Erythroblast (primary cell): ENCODE data around the gene SERPINH1.

ENCODE experiments used
- DNase-seq, 2 experiments: peaks; one replicate each; lab custom pipeline; 2025; lab: John Stamatoyannopoulos, UW
- GATA1 ChIP-seq: IDR thresholded peaks from 2 replicates; pipeline ENCODE4 v1.6.1; 2011; ENCODE audit warnings: low read depth, mild to moderate bottlenecking, control low read depth, low read length, moderate library complexity
- POLR2A ChIP-seq: IDR thresholded peaks from 2 replicates; pipeline ENCODE4 v1.6.1; 2011; ENCODE audit warnings: mild to moderate bottlenecking, low read length

The SERPINH1 gene

DNA sequence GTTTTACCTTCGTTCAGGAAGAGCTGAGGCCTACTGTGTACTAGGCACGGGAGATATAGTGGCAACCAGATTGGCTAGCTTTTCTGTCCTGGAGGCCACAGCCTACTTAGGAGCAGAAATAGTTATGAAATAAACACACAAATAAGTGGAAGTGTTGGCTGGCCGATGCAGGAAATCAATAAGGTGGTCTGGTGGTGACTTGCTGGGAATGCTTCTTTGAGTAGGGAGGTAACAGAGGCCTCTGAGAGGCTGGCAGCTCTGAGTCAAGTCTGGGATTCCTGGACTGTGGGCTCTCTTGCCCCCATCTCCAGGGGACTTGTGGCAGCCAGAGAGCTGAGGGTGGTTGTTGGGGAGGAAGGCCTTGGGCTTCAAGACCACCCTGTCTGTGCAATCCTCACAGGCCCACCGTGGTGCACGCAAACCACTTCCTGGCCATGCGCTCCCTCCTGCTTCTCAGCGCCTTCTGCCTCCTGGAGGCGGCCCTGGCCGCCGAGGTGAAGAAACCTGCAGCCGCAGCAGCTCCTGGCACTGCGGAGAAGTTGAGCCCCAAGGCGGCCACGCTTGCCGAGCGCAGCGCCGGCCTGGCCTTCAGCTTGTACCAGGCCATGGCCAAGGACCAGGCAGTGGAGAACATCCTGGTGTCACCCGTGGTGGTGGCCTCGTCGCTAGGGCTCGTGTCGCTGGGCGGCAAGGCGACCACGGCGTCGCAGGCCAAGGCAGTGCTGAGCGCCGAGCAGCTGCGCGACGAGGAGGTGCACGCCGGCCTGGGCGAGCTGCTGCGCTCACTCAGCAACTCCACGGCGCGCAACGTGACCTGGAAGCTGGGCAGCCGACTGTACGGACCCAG, 4.1 kb downstream of the SERPINH1 start:
- TF ChIP-seq GATA1 (no peak), POLR2A (no peak)

GRCh38 chr11:75566763-75567279, 4.8 kb downstream of the SERPINH1 start:
- TF ChIP-seq GATA1, result no peak
- TF ChIP-seq POLR2A, result no peak
- DNase-seq, result no peak

More for the DNA sequence above, 4.1 kb downstream of the SERPINH1 start:
- DNase-seq, result no peak

GRCh38 chr11:75567971-75568370, 5.9 kb downstream of the SERPINH1 start:
- DNase-seq, result no peak
- TF ChIP-seq POLR2A (no peak), GATA1 (no peak)

DNA sequence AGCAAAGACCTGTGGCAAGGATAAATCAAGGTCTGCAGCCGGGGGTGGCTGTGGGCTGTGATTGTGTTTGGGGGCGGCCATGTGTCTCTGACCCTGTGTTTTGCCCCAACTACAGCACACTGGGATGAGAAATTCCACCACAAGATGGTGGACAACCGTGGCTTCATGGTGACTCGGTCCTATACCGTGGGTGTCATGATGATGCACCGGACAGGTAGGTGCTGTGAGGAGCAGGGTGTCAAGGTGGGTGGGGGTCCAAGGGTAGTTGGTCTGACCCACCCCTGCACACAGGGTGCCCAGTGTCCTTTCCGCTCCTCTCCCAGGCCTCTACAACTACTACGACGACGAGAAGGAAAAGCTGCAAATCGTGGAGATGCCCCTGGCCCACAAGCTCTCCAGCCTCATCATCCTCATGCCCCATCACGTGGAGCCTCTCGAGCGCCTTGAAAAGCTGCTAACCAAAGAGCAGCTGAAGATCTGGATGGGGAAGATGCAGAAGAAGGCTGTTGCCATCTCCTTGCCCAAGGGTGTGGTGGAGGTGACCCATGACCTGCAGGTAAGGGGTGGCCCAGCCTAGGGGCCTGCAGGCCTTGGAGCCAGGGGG, 6.7 kb downstream of the SERPINH1 start:
- TF ChIP-seq GATA1 (no peak), POLR2A (no peak)
- DNase-seq, result no peak

GRCh38 chr11:75570559-75571139, 8.6 kb downstream of the SERPINH1 start:
- TF ChIP-seq GATA1 (no peak), POLR2A (no peak)
- DNase-seq, result no peak

GRCh38 chr11:75571625-75572024, 9.6 kb downstream of the SERPINH1 start:
- no peak for DNase-seq
- no peak for TF ChIP-seq POLR2A
- no peak for TF ChIP-seq GATA1

DNA sequence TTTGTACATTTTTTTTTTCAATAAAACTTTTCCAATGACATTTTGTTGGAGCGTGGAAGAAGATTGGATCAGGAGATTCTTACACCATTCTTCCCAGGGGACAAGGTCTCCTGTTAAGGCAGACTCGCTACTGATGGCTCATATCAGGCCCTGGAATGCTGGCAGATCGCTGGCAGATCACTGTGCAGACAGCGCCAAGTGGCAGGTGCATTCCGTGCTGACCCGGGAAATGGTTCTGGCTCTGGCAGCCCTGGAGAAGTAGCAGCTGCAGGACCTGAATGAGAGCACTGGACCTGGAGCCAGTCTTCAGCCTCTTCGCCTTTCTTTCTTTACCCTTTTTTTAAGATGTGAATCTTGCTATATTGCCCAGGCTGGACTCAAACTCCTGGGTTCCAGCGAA, 10.7 kb downstream of the SERPINH1 start:
- no peak for DNase-seq
- no peak for TF ChIP-seq POLR2A
- no peak for TF ChIP-seq GATA1

- no peak for DNase-seq
- TF ChIP-seq POLR2A (peak; percentile 11), GATA1 (no peak)
Observed at GRCh38 chr11:75574698-75575602, 12.9 kb downstream of the SERPINH1 start.

DNA sequence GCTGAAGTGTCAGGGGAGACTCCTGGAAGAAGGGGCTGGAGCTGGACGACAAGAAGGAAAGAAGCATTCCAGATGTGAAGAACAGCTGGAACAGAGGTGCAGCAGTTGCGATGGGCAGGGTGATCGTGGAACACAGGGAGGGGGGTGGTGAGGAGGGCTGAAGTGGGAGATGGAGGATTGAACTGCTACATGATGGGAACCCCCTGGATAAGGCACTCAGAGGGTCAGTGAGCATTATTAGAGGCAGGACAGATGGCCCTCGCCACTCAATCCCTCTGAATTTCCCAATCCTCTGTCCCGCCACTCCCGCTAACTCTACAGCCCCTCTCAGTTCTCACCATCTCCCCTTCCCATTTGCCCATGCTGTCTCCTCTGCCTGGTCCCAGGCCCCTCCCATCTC, 14.0 kb downstream of the SERPINH1 start:
- DNase-seq, result no peak
- TF ChIP-seq GATA1, result no peak
- TF ChIP-seq POLR2A, result no peak

DNA sequence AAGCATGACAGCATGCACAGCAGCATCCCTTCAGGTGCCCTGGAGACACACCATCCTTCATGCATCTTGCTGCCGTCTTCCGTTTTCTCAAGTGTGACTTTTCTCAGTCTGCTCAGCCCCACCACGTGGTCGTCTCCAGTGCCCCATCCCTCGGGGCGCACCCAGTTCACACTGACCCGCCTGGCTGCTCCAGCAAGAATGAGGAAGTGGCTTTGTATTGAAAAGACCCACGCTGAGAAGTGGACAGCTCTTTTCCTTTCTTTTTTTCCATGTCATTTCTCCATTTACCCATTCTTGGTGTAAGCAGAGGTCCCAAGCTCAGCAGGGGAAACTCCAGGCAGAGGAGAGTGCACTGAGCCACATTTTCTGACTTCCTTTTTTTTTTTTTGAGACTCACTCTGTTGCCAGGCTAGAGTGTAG, 14.5 kb downstream of the SERPINH1 start:
- DNase-seq, result peak; percentile 61 to 69
- no peak for TF ChIP-seq POLR2A

DNA sequence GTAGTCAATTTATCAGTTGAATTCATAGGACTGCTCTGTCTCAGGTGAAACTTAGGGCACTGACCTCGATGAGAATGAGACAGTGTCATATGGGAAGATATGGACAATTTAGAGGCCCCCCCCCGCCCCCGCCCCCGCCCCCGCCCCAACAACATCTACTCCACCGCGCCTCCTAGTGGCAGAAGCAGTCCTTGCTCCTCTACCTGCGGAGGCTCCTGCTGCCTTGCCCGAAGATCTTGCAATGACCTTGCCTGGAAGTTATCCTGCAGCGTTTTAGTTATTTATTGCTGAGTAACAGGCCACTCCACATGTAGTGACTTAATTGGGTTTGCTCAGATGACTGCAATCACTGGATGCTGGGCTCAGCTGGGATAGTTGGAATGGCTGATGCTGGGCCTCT, 15.2 kb downstream of the SERPINH1 start:
- DNase-seq, result peak; percentile 62 to 75

DNA sequence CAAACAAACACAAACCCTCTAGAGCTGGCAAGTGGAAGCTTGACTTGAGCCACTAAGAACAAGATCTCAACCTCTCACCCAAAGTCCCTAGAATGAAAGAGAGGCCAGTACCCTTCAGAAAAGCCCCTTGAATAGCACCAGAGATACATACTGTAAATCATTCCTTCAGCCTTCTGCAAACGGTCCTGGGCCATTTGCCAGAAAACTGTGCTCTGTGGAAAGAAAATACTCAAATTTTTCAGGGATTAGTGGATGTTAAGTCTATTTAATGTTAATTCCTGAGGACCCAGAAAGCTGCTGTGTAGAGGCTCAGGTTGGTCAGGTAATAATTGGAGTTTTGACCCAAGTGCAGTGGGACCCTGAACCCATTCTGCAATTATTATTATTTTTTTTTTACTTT, 16.9 kb downstream of the SERPINH1 start:
- DNase-seq, result no peak
- no peak for TF ChIP-seq POLR2A
- TF ChIP-seq GATA1, result no peak

More for the DNA sequence above, 15.2 kb downstream of the SERPINH1 start:
- TF ChIP-seq POLR2A, result no peak
- no peak for TF ChIP-seq GATA1

DNA sequence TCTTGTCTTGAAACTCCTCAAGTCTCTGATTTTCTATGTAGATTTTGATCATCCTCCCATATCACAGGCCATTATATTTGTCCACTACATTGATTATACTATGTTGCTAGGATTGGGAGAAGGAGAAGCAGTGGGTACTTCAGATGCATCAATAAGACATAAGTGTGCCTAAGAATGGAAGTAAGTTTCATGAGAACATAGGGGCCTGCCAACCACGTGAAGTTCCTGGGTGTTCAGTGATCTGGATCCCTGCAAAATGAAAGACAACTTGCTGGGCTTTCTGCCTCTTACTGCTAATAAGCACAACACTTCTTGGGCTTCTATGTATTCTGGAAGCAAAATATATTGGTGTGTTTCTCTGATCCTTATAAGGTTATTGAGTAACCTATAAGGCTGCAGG, 17.8 kb downstream of the SERPINH1 start:
- DNase-seq, result no peak
- no peak for TF ChIP-seq POLR2A
- no peak for TF ChIP-seq GATA1
